Stomach (tissue), 9 donors: ENCODE results near the gene LVRN. TPM values are rescaled to one million over a fixed set of nuclear protein-coding genes. Genes with fewer than 3 reads are reported as not detected.

ENCODE experiments used
- DNase-seq, 2 donors: peaks; one replicate each; pipeline versions ENCODE4 v3.0.0 to v3.0.0-alpha.2; 2013 to 2019
- H3K27ac ChIP-seq, 5 donors: fragments of 200-600 bp in 4 of 5; sonication (generic) in 4 of 5; one replicate each; pipeline ENCODE4 v1.5.1; 2013 to 2019; ENCODE audit warnings: mild to moderate bottlenecking in 1 of 5, moderate library complexity in 1 of 5
- H3K27me3 ChIP-seq, 3 donors: fragments of 200-600 bp; sonication (generic); one replicate each; pipeline ENCODE4 v1.5.1; 2017 to 2019; ENCODE audit warnings: mixed run types in 1 of 3
- H3K36me3 ChIP-seq, 4 donors: fragments of 200-600 bp; sonication (generic); 1 replicate in 3 of 4; 2 replicates in 1 of 4; pipeline ENCODE4 v1.5.1; 2016 to 2019
- H3K4me1 ChIP-seq, 4 donors: fragments of 200-600 bp; sonication (generic); one replicate each; pipeline ENCODE4 v1.5.1; 2016 to 2019
- H3K4me3 ChIP-seq, 4 donors: fragments of 200-600 bp; sonication (generic) in 3 of 4; one replicate each; pipeline ENCODE4 v1.5.1; 2016 to 2019; ENCODE audit warnings: mild to moderate bottlenecking in 1 of 4
- H3K9me3 ChIP-seq, 4 donors: fragments of 200-600 bp; sonication (generic); one replicate each; pipeline ENCODE4 v1.5.1; 2016 to 2019
- EP300 ChIP-seq: sonication (generic); formaldehyde crosslinking; IDR thresholded peaks from one replicate; pipeline ENCODE4 v1.6.1; 2017; ENCODE audit warnings: antibody characterized with exemption
- POLR2A ChIP-seq, 4 donors: fragments of 450-650 bp; IDR thresholded peaks; one replicate each; pipeline ENCODE4 v1.6.1; 2016; ENCODE audit warnings: antibody characterized with exemption in 4 of 4, control low read depth in 2 of 4, mild to moderate bottlenecking in 1 of 4, moderate library complexity in 1 of 4
- POLR2AphosphoS5 ChIP-seq, 3 donors: sonication (generic); formaldehyde crosslinking; IDR thresholded peaks; one replicate each; pipeline ENCODE4 v1.6.1; 2016; ENCODE audit warnings: antibody characterized with exemption in 3 of 3
- WGBS, 5 donors: extraction: QIAGEN DNeasy Blood & Tissue Kit in 3 of 5; methylation state at CpG; one replicate each; pipeline versions ENCODE4 v1.1.5 to v1.1.7; 2013 to 2018; 5-methylcytosine and 5-hydroxymethylcytosine counted together
- intact Hi-C: fragments of 100-400 bp; cut with DNase I; formaldehyde crosslinking; loops from one replicate; pipeline ENCODE4 v1.15.1; 2023; ENCODE audit warnings: low total_unique reads
- polyA plus RNA-seq, 3 donors: library from polyadenylated mRNA; stranded (reverse); fragments of 200-250 nt; gene quantifications; one replicate each; pipeline ENCODE4 v1.2.3, GENCODE V29; 2013
- total RNA-seq, 5 donors: library from RNA; depleted of rRNA; stranded (reverse); fragments of >200 nt; gene quantifications; one replicate each; pipeline versions ENCODE4 v1.1.0 to v1.2.3, GENCODE V29; 2014 to 2016
- TF ChIP-seq, protein P1 (sequence below), 7 experiments: fragments of 450-650 bp in 4 of 7; fragments of 200-600 bp in 3 of 7; sonication (generic) in 3 of 7; IDR thresholded peaks; one replicate each; pipeline ENCODE4 v1.5.1; 2016 to 2019; ENCODE audit warnings: antibody characterized with exemption in 7 of 7, control low read depth in 2 of 7, mild to moderate bottlenecking in 1 of 7
- donor health status: healthy with polysubstance abuse.
- donor health status: Bipolar disorder and iron deficiency.
- donor health status: healthy.

LVRN gene
- total and polyA plus RNA-seq, 8 donors = 0.06 to 1.3 (median 0.35) TPM; not detected in 4

DNA sequence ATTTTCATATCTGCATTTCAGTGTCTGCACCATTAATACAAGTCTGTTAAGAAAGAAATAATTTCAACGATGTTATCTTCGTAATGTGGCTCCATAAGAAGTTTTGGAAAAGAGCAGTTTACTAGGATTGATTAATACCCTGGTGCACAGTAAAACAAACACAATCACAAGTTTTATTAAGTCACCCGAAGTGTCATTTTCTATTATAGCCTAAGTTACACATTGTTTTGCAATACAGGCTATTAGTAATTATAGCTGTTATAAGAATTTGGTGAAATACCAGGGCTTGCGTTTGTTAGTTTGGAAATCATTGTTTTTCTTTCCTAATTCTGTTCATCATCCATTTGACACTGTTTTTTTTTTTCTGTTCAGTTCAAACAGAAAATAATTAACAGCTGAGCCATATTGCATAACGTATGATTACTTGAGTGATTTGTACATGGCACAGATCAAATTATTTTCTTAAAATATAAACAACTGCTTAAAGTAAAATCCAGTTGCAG, 30.6 kb downstream of the LVRN start:
- Histone ChIP-seq H3K9me3 (no peaks in the 10 kb centered on the region), H3K4me3 (no peak overlapping the region), H3K27me3 (no peaks in the 10 kb centered on the region), H3K36me3 (no peaks in the 10 kb centered on the region), H3K4me1 (no peaks in the 10 kb centered on the region), H3K27ac (no peak overlapping the region)
- intact Hi-C loops = no loop called here
- DNase-seq = no peak
- WGBS, 5 donors = 57 to 80% (median 71%) methylated on average over 5 of the region's 5 CpGs
- TF ChIP-seq, protein P1, sequence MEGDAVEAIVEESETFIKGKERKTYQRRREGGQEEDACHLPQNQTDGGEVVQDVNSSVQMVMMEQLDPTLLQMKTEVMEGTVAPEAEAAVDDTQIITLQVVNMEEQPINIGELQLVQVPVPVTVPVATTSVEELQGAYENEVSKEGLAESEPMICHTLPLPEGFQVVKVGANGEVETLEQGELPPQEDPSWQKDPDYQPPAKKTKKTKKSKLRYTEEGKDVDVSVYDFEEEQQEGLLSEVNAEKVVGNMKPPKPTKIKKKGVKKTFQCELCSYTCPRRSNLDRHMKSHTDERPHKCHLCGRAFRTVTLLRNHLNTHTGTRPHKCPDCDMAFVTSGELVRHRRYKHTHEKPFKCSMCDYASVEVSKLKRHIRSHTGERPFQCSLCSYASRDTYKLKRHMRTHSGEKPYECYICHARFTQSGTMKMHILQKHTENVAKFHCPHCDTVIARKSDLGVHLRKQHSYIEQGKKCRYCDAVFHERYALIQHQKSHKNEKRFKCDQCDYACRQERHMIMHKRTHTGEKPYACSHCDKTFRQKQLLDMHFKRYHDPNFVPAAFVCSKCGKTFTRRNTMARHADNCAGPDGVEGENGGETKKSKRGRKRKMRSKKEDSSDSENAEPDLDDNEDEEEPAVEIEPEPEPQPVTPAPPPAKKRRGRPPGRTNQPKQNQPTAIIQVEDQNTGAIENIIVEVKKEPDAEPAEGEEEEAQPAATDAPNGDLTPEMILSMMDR (IDR thresholded peaks at IDR 0.05) = no peak
- no peak for TF ChIP-seq POLR2AphosphoS5 (IDR thresholded peaks at IDR 0.05)
- no peak for TF ChIP-seq POLR2A (IDR thresholded peaks at IDR 0.05)
- TF ChIP-seq EP300 = no peak

GRCh38 chr5:115995351-115995750, 33.1 kb downstream of the LVRN start:
- Histone ChIP-seq H3K36me3 (no peaks in the 10 kb centered on the region), H3K4me1 (no peaks in the 10 kb centered on the region), H3K27me3 (no peaks in the 10 kb centered on the region), H3K27ac (no peak overlapping the region), H3K4me3 (no peak overlapping the region), H3K9me3 (no peaks in the 10 kb centered on the region)
- no peak for DNase-seq
- WGBS, 5 donors = 83 to 92% (median 89%) methylated on average over 6 of the region's 6 CpGs
- TF ChIP-seq, protein P1 (IDR thresholded peaks at IDR 0.05) = no peak
- TF ChIP-seq EP300 (no peak), POLR2A (IDR thresholded peaks at IDR 0.05) (no peak), POLR2AphosphoS5 (IDR thresholded peaks at IDR 0.05) (no peak)
- intact Hi-C loops = no loop called here

- intact Hi-C loops = no loop called here
- H3K4me1 ChIP-seq = no peaks in the 10 kb centered on the region
- 75 to 79% (median 77%) methylated on average over 6 of the region's 6 CpGs for WGBS, 5 donors
- no peak overlapping the region for H3K27ac ChIP-seq
- H3K4me3 ChIP-seq = no peak overlapping the region
- TF ChIP-seq, protein P1 (IDR thresholded peaks at IDR 0.05) = no peak
- no peak for TF ChIP-seq POLR2A (IDR thresholded peaks at IDR 0.05)
- TF ChIP-seq POLR2AphosphoS5 (IDR thresholded peaks at IDR 0.05) = no peak
- no peaks in the 10 kb centered on the region for H3K9me3 ChIP-seq
- H3K27me3 ChIP-seq = no peaks in the 10 kb centered on the region
- H3K36me3 ChIP-seq = no peaks in the 10 kb centered on the region
- no peak for DNase-seq
Observed at GRCh38 chr5:116002116-116002906, 40.0 kb downstream of the LVRN start.

GRCh38 chr5:116004248-116004647, 42.0 kb downstream of the LVRN start:
- Histone ChIP-seq H3K27me3 (no peaks in the 10 kb centered on the region), H3K4me1 (no peaks in the 10 kb centered on the region), H3K4me3 (no peak overlapping the region), H3K9me3 (no peaks in the 10 kb centered on the region), H3K36me3 (no peaks in the 10 kb centered on the region), H3K27ac (no peak overlapping the region)
- 73 to 88% (median 82%) methylated on average over 3 of the region's 3 CpGs for WGBS, 5 donors
- intact Hi-C loops = no loop called here
- TF ChIP-seq EP300 (no peak), POLR2AphosphoS5 (IDR thresholded peaks at IDR 0.05) (no peak), POLR2A (IDR thresholded peaks at IDR 0.05) (no peak)
- TF ChIP-seq, protein P1 (IDR thresholded peaks at IDR 0.05) = no peak
- DNase-seq = no peak
